RWPE2 (cell line): Measurements from ENCODE around the gene TIE1.

Source experiments
- ATAC-seq: fragments of 200-7000 bp; cut with Tn5 transposase; 3 replicates; pipeline ENCODE4 v1.9.1; 2021; ENCODE audit warnings: low read depth
- DNase-seq: peaks from one replicate; pipeline ENCODE4 v3.0.0-alpha.2; 2020; ENCODE audit warnings: low spot score
- H3K27ac ChIP-seq: fragments of 450-650 bp; 2 replicates; pipeline ENCODE4 v1.5.1; 2017; ENCODE audit warnings: mild to moderate bottlenecking; ENCODE audit not compliant: poor library complexity, severe bottlenecking
- H3K27me3 ChIP-seq: fragments of 250-450 bp; sonication (Bioruptor Pico); 2 replicates; pipeline ENCODE4 v1.5.1; 2021; ENCODE audit warnings: mild to moderate bottlenecking, moderate library complexity; ENCODE audit not compliant: insufficient read depth, poor library complexity, severe bottlenecking
- H3K36me3 ChIP-seq: fragments of 250-450 bp; sonication (Bioruptor Pico); 2 replicates; pipeline ENCODE4 v1.5.1; 2020; ENCODE audit warnings: low read depth, mild to moderate bottlenecking, moderate library complexity
- H3K4me1 ChIP-seq: fragments of 250-450 bp; sonication (Bioruptor Pico); 2 replicates; pipeline ENCODE4 v1.5.1; 2021; ENCODE audit warnings: mild to moderate bottlenecking, moderate library complexity; ENCODE audit not compliant: insufficient read depth, poor library complexity, severe bottlenecking
- H3K4me3 ChIP-seq: fragments of 250-450 bp; sonication (Bioruptor Pico); 2 replicates; pipeline ENCODE4 v1.5.1; 2021; ENCODE audit warnings: mild to moderate bottlenecking, moderate library complexity; ENCODE audit not compliant: severe bottlenecking
- H3K9me3 ChIP-seq: fragments of 250-450 bp; sonication (Bioruptor Pico); 2 replicates; pipeline ENCODE4 v1.5.1; 2021; ENCODE audit warnings: mild to moderate bottlenecking, moderate library complexity; ENCODE audit not compliant: severe bottlenecking
- CTCF ChIP-seq: fragments of 450-650 bp; IDR thresholded peaks from one replicate; pipeline ENCODE4 v1.5.1; 2017; ENCODE audit warnings: mild to moderate bottlenecking, moderate library complexity; ENCODE audit not compliant: poor library complexity, severe bottlenecking

The TIE1 gene

GRCh38 chr1:43317817-43318471 lies 17.2 kb downstream of the TIE1 start:
- H3K4me3 ChIP-seq: no peak overlapping the region
- DNase-seq (no peak), ATAC-seq (no peak)
- H3K27ac ChIP-seq: no peak overlapping the region
- H3K9me3 ChIP-seq: no peaks in the 10 kb centered on the region
- H3K36me3 ChIP-seq: no peaks in the 10 kb centered on the region
- TF ChIP-seq CTCF: no peak
- no peaks in the 10 kb centered on the region for H3K27me3 ChIP-seq
- H3K4me1 ChIP-seq: no peaks in the 10 kb centered on the region

- H3K27me3 ChIP-seq: no peaks in the 10 kb centered on the region
- H3K36me3 ChIP-seq: no peaks in the 10 kb centered on the region
- H3K27ac ChIP-seq: no peak overlapping the region
- H3K9me3 ChIP-seq: no peaks in the 10 kb centered on the region
- ATAC-seq (no peak), DNase-seq (no peak)
- no peaks in the 10 kb centered on the region for H3K4me1 ChIP-seq
- H3K4me3 ChIP-seq: no peak overlapping the region
- no peak for TF ChIP-seq CTCF
Measured at GRCh38 chr1:43318831-43319230, 18.0 kb downstream of the TIE1 start.

- H3K27ac ChIP-seq: no peak overlapping the region
- H3K4me1 ChIP-seq: no peaks in the 10 kb centered on the region
- H3K9me3 ChIP-seq: no peaks in the 10 kb centered on the region
- H3K27me3 ChIP-seq: no peaks in the 10 kb centered on the region
- DNase-seq (no peak), ATAC-seq (no peak)
- H3K36me3 ChIP-seq: no peaks in the 10 kb centered on the region
- TF ChIP-seq CTCF: no peak
- no peak overlapping the region for H3K4me3 ChIP-seq
Measured at GRCh38 chr1:43319288-43319687, 18.5 kb downstream of the TIE1 start.

- no peaks in the 10 kb centered on the region for H3K36me3 ChIP-seq
- no peak for ATAC-seq
- H3K4me1 ChIP-seq: no peaks in the 10 kb centered on the region
- no peak overlapping the region for H3K4me3 ChIP-seq
- H3K9me3 ChIP-seq: no peaks in the 10 kb centered on the region
- no peak for TF ChIP-seq CTCF
- no peak overlapping the region for H3K27ac ChIP-seq
- no peaks in the 10 kb centered on the region for H3K27me3 ChIP-seq
- DNase-seq: no peak
Measured at GRCh38 chr1:43319766-43320165, 19.0 kb downstream of the TIE1 start.

- H3K9me3 ChIP-seq: peaks cover 7% of the 10 kb centered on the region
- ATAC-seq (no peak), DNase-seq (no peak)
- H3K27me3 ChIP-seq: no peaks in the 10 kb centered on the region
- no peaks in the 10 kb centered on the region for H3K36me3 ChIP-seq
- H3K4me3 ChIP-seq: no peak overlapping the region
- H3K4me1 ChIP-seq: no peaks in the 10 kb centered on the region
- no peak overlapping the region for H3K27ac ChIP-seq
- TF ChIP-seq CTCF: no peak
Measured at GRCh38 chr1:43321331-43321891, 20.6 kb downstream of the TIE1 start.
